Measurements from ENCODE around the gene CCSER2.
A peak's percentile ranks its signal among the peaks of the same experiment; 100 is the strongest.
"Not testable (repeated sequence)": the region's sequence is repeated elsewhere in the genome, so short reads cannot be mapped to it uniquely, and the experiment has no call there.

The CCSER2 gene

DNA sequence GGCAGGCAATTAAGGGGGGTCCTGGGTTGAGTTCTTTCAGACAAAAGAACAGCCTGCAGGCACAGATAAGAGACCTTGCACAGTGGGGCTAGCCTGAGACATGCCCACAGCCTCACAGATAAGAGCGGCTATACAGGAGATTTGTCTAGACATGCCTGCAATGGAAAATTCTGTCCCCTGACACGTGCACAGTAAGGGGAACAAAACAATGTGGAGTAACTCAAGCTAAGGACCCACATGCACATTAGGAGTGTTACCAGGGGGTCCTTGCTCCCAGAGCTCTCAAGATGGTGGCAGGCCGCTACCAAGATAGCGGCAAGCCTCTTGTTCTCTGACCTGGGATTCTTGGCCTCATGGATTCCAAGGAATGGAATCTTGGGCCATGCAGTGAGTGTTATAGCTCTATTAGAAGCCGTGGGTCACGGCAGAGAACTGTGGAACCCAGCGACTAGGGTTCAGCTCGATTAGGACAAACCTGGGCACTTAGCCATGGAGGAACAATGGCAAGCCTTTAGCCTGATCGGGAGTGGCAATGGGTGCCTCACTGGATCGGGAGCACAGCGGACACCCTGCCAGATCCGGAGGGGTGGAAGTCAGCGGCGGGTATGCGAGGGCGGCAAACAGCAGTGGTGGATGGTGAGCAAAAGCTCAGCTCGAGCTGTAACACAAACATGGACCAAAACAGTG, 196.9 kb downstream of the CCSER2 start:
- no peak for DNase-seq

GRCh38 chr10:84525807-84526182, 197.4 kb downstream of the CCSER2 start:
- DNase-seq: not testable (repeated sequence)

DNA sequence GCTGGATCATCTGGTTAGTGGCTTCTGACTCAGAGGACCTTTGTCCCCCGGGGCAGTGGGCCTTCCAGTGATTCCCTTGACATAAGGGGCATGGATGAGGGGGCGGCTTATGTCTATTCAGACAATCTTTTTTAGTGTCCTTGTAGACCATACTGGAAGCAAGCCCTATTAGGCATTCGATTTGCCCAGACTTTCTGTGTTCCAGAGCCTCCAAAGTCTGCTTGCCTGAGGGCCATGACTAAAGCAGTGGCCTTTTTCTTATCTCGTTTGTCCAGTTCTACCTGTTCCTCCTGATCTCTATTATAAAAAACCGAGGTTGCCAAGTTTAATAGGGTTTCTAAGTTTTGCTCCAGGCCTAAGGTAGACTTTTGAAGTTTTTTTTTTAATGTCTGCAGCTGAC, 199.0 kb downstream of the CCSER2 start:
- DNase-seq: not testable (repeated sequence)

DNA sequence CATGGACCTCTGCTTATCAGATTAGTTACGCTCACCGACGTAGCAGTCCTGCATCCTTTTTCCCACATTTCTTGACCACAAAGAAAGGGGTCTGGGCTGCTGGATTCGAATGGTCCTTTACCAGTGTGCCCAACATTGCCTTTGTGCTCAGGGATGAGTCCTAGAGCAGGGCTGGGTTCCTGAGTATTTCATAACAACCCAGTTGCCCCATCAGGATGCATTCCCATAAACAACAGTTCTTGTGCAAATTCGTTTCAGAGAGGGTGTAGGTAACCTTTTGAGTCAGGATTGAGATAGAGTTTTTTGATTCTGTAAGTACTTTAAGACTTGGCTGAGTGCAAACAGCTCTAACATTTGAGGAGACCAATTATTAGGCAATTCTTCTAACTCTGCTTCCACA, 200.1 kb downstream of the CCSER2 start:
- not testable (repeated sequence) for DNase-seq

GRCh38 chr10:84530724-84531325, 202.4 kb downstream of the CCSER2 start:
- DNase-seq: no peak

DNA sequence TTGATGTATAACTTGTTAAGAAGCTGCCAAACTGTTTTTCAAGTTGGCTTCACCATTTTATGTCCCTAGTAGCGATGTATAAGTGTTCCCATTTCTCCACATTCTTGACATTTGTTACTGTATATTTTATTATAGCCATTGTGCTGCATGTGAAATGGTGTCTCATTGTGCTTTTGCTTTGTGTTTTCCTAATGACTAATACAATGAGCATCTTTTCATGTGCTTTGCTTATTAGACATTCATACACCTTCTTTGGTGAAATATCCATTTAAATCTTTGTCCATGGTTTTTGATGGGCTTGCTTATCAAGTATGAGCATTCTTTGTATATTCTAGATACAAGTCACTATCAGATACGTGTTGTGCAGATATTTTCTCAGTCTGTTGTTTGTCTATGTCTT, 203.0 kb downstream of the CCSER2 start:
- no peak for DNase-seq

DNA sequence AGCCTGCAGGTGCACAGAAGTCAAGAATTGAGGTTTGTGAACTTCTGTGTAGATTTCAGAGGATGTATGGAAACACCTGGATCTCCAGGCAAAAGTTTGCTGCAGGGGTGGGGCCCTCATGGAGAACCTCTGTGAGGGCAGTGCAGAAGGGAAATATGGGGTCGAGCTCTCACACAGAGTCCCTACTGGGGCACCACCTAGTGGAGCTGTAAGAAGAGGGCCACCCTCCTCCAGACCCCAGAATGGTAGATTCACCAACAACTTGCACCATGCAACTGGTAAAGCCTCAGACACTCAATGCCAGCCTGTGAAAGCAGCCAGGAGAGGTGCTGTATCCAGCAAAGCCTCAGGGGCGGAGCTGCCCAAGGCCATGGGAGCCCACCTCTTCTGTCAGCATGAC, 205.8 kb downstream of the CCSER2 start:
- no peak for DNase-seq

GRCh38 chr10:84537447-84537931, 209.1 kb downstream of the CCSER2 start:
- no peak for DNase-seq

DNA sequence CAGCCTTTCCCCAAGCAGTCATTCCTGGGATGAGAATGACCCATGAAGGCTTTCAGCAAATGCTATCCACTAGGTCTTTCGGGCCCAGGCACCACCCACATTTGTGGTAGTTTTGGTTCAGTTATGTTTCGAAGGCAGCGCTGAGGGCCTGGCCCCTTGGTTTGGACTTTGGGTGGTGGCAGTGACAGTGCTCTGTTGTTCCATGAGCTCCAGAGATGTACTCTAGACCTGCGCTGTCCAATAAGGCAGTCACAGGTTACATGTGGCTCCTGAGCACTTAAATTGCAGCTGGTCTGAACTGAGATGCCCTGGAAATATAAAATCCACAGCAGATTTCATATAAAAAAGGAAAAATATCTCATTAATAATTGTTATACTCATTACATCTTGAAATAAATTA, 209.6 kb downstream of the CCSER2 start:
- DNase-seq: no peak

GRCh38 chr10:84539216-84539615, 210.8 kb downstream of the CCSER2 start:
- no peak for DNase-seq

- no peak for DNase-seq
Observed at GRCh38 chr10:84540022-84540616, 211.7 kb downstream of the CCSER2 start.

GRCh38 chr10:84540617-84541288, 212.4 kb downstream of the CCSER2 start:
- DNase-seq: peak; percentile 58

GRCh38 chr10:84541289-84541637, 212.9 kb downstream of the CCSER2 start:
- no peak for DNase-seq

DNA sequence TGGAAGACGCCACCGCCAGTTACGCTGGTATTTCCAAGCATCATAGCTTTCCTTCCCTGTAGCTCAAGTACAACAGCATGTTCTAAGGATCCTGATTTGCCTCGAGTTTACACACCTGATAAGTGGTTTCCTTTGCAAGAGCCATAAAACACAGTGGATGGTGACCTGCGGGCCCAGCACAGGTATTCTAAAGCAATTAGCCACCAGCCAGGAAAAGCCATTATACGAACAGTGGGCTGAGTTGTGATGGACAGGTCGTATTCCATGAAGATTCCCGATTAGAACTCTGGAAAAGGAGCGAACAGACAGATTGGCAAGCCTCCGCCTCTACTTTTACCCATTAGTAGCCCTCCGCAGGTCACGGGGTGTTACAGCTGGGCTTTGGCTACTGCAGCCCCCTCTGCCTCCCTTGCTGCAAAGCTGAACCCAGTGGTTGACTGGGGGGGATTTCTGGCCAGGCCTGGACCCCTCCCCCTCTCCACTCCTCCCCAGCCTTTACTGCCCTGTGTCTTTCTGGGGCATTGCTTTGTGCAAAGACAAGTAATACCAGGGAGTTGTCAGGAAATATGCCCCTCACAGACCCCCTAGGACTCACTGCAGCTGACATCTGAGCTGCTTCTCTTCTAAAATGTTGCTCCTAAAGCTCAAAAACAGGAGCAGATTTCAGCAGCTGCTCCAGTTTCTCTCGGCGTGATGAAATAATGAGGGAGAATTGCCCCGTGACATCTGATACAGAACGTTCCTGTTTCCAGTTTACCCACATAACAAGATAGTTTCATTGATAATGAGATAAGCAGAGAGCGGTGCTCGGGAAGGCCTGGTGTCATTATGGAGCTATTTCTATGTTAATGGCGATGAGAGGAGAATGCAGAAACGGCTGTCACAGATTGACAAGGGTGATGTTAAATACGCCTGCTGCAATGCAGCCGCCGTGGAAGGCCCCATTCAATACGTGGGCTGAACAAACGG, 214.4 kb downstream of the CCSER2 start:
- no peak for DNase-seq

DNA sequence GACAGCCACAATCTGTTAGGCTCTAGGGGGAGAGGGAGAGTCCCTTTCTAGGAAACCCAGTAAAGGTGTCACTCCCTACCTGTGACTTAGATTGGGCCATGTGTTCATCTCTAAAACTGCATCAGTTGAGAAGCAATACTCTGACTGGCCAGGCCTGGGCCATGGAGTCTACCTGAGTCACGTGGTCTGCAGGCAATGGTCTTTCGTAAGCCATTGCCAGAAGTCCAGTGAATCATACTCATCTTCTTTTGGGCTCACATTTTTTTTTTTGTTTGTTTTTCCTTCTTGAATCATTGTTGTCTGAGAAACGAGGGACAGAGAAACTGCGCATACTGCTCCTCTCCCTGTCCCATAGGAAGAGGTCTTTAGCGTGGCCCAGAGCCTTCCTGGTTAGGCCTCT, 215.6 kb downstream of the CCSER2 start:
- DNase-seq: no peak

GRCh38 chr10:84545651-84546050, 217.3 kb downstream of the CCSER2 start:
- no peak for DNase-seq

- no peak for DNase-seq
Observed at GRCh38 chr10:84546609-84547008, 218.2 kb downstream of the CCSER2 start.

DNA sequence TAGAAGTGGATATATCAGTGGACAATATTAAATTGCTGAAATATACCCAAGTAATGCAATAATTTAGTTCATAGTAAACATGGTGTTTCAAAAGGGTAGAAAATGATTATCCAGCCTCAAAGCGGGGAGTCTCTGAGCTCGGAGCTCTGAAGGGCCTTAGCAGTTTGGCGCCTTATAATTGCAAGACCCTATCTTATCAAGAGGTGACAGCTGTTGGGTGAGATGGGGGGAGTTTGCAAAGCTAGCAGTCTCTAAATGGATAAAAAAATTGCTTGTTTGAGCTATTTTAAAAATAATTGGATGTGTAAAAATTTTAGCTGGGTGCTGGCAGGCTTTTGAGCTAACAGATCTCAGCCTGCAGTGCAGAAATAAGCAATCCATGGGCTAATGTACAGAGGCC, 219.2 kb downstream of the CCSER2 start:
- no peak for DNase-seq

GRCh38 chr10:84548869-84549268, 220.5 kb downstream of the CCSER2 start:
- DNase-seq: no peak

GRCh38 chr10:84549368-84550165, 221.2 kb downstream of the CCSER2 start:
- no peak for DNase-seq

- no peak for DNase-seq
Observed at GRCh38 chr10:84550756-84551436, 222.5 kb downstream of the CCSER2 start.

Data from activated CD4-positive, alpha-beta T cell treated with anti-CD3 and anti-CD28 coated beads for 1 hour (primary cell).